NCI-H2171 treated with DMSO at 0.1 percent for 48 hours (cell line): ENCODE data around the gene MAP3K19.
"Not testable (repeated sequence)": the region's sequence is repeated elsewhere in the genome, so short reads cannot be mapped to it uniquely, and the experiment has no call there.

ENCODE experiments used
- DNase-seq: peaks from one replicate; lab custom pipeline; 2025; lab: John Stamatoyannopoulos, UW

MAP3K19 gene

GRCh38 chr2:135050684-135051083 lies 3.4 kb upstream of the MAP3K19 start:
- DNase-seq: no peak

GRCh38 chr2:135050132-135050531 lies 2.9 kb upstream of the MAP3K19 start:
- DNase-seq: no peak

GRCh38 chr2:135048122-135048521 lies 875 bp upstream of the MAP3K19 start:
- DNase-seq: no peak

GRCh38 chr2:135043345-135043744 lies 3.9 kb downstream of the MAP3K19 start:
- no peak for DNase-seq

- no peak for DNase-seq
Measured at GRCh38 chr2:135037831-135038230, 9.4 kb downstream of the MAP3K19 start.

GRCh38 chr2:135033216-135033615 lies 14.0 kb downstream of the MAP3K19 start:
- DNase-seq: not testable (repeated sequence)

GRCh38 chr2:135030826-135031225 lies 16.4 kb downstream of the MAP3K19 start:
- no peak for DNase-seq

GRCh38 chr2:135029481-135030134 lies 17.6 kb downstream of the MAP3K19 start:
- no peak for DNase-seq

GRCh38 chr2:135023886-135024485 lies 23.3 kb downstream of the MAP3K19 start:
- DNase-seq: no peak

GRCh38 chr2:135022952-135023880 lies 24.0 kb downstream of the MAP3K19 start:
- DNase-seq: no peak

- DNase-seq: no peak
Measured at GRCh38 chr2:135021618-135022017, 25.6 kb downstream of the MAP3K19 start.

GRCh38 chr2:135011633-135012032 lies 35.6 kb downstream of the MAP3K19 start:
- DNase-seq: no peak

- DNase-seq: no peak
Measured at GRCh38 chr2:135010200-135010942, 36.9 kb downstream of the MAP3K19 start.

- DNase-seq: no peak
Measured at GRCh38 chr2:135009339-135009738, 37.9 kb downstream of the MAP3K19 start.

GRCh38 chr2:135005753-135006152 lies 41.5 kb downstream of the MAP3K19 start:
- DNase-seq: no peak

- peak; percentile 68 for DNase-seq
Measured at GRCh38 chr2:135004005-135004746, 43.1 kb downstream of the MAP3K19 start.

GRCh38 chr2:135002836-135003235 lies 44.4 kb downstream of the MAP3K19 start:
- DNase-seq: no peak

GRCh38 chr2:134999521-134999920 lies 47.7 kb downstream of the MAP3K19 start:
- peak; percentile 66 for DNase-seq

GRCh38 chr2:134988994-134989605 lies 58.1 kb downstream of the MAP3K19 start:
- peak; percentile 64 for DNase-seq

GRCh38 chr2:134985061-134985460 lies 62.2 kb downstream of the MAP3K19 start:
- no peak for DNase-seq

- DNase-seq: no peak
Measured at GRCh38 chr2:134982603-134983002, 64.6 kb downstream of the MAP3K19 start.
